NCI-H2196 treated with DMSO at 0.1 percent for 48 hours (cell line): ENCODE measurements around the gene ZNF384.

Experiments used
- DNase-seq: peaks from one replicate; lab custom pipeline; 2025; ENCODE audit not compliant: unreplicated experiment; lab: John Stamatoyannopoulos, UW

ZNF384 gene

DNA sequence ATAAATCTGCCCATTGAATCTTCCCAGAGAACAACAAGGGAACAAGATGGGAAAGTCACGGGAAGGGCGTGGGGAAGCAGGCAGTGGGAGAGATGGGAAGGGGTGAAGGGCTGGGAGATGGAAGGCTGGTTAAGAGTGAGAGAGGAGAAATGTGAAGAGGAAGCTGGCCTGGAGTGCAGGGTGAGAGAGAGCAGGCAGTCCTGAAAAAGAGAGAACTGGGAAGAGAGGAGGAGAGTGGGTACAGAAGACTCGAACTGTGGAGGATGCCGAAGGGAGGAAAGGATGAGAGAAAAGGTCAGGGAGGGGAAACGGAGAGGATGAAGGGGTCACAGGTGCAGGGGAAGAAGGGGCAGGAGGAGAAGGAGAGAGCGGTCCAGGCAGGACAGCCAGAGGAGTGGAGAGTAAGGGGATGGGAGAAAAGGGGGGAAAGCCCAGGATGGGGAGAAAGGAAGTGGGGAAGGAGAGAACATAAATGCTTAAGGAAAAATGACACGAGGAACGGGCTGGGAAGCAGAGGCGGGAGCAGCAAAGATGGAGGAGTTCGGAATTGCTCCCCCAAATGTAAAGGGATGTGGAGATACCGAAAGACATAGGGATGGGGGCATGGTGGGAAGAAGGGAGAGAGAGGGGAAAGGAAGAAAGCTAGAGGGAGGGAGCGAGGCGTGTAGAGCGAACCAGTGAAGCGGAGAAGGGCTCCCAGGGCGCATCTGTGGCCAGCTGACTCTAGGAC, 10.2 kb upstream of the ZNF384 start:
- no peak for DNase-seq

GRCh38 chr12:6698352-6699046, 9.3 kb upstream of the ZNF384 start:
- no peak for DNase-seq

DNA sequence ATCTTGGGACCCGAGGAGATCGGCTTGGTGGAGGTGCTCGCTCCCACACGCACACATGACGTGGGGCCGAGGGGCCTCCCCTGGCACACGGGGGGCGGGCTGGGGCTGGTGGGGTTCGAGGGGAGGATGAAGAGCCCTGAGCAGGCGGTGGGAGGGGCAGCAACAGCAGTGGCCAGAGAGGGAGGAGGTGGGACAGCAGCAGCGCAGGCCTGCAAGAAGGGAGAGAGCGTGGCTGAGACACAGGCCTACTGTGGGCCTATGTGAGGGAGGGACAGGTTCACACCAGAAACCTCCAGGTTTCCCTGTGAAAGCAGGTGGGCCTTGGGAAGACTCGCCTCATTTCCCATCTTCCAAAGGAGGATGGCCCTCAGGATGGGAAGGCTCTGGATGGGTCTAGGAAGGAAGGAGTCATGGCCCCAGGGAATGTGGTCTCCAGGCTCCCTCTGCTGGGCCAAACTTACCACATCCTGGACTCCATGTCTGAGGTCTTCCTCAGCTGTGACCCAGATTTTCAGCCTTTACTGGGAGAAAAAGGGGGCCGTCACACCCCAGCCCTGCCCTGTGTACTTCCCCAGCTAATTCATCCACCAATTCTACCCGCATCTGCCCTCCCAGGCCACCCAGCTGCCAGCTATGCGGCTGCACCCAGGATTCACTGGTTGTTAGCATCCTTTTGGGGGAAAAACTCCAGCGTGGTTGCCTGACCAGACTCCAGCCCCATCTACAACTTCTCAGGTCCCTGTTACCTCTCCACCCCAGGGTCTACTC, 8.6 kb upstream of the ZNF384 start:
- DNase-seq: no peak

GRCh38 chr12:6696690-6697583, 7.8 kb upstream of the ZNF384 start:
- DNase-seq: no peak

DNA sequence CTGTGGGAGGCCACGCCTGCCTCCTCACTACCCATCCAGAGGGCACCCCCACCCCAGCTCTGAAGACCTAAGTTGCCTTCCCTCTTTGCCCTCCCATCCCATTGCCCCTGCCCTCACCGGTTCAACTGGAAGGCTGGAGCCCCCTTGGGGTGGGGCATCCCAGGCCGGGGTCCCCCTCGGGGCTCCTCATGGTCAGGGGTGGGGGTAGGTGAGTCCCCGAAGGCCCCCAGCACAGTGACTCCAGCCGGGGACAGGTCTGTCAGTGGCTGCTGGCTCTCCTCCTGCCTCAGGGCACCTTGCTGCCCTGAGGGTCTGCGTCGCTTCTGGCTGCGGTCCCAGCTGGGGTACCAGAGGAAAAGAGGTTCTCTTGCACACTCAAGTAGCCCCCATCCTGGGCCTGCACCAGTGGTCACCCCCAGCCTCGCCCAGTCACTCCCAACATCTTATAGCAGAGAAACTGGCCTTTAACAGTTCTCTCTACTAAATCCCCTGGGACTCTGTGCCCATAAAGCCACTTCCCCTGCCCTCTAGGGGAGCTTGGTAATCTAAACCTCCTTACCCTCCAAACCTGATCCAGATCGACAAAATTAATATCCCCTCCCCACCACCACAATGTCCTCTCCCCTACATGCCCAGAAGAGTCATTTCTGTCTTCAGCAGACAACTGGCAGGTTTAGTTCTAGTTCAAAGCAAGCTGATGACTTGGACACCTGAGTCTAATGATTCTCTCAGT, 6.3 kb upstream of the ZNF384 start:
- no peak for DNase-seq

GRCh38 chr12:6694701-6695100, 5.5 kb upstream of the ZNF384 start:
- DNase-seq: no peak

- DNase-seq: no peak
These were observed 4.7 kb upstream of the ZNF384 start for GRCh38 chr12:6693832-6694355.

- no peak for DNase-seq
These were observed 3.7 kb upstream of the ZNF384 start for GRCh38 chr12:6692888-6693287.

DNA sequence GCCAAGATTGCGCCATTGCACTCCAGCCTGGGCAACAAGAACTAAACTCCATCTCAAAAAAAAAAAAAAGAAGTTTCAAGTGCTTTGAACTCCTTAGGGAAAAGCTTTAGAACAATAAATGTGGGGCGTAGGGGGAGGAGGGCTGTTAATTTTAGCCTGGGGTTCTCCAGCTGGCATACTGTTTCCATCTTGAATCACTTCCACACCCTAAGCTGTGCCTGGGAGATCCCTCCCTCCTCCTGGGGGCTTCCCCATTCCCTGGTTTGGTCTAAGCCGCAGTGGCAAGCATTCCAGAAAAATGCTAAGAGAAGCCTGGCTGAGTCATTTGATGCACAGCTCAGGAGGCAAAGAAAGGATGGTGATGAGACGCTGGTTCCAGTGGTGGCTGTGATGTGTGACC, 2.3 kb upstream of the ZNF384 start:
- DNase-seq: no peak

- DNase-seq: no peak
These were observed 604 bp downstream of the ZNF384 start for GRCh38 chr12:6688543-6688998.

GRCh38 chr12:6685814-6686213, 3.4 kb downstream of the ZNF384 start:
- DNase-seq: no peak

DNA sequence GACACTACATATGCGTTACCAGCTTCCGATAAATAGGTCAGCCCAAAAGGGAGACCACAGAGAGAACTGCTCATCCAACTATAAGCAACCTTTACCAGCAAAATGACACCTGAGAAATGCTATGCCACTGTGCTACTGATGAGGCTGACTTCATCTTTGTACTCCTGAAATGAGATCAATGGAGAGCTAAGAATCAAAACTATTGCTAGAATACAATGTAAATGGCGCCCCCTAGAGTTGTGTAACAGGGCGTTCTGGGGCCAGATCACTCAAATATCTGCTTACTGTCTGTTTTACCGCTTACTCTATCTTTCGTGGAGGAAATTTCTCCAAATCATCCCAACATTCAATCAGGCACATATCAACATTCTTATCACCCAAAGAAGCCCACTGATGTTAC, 4.6 kb downstream of the ZNF384 start:
- DNase-seq: no peak

DNA sequence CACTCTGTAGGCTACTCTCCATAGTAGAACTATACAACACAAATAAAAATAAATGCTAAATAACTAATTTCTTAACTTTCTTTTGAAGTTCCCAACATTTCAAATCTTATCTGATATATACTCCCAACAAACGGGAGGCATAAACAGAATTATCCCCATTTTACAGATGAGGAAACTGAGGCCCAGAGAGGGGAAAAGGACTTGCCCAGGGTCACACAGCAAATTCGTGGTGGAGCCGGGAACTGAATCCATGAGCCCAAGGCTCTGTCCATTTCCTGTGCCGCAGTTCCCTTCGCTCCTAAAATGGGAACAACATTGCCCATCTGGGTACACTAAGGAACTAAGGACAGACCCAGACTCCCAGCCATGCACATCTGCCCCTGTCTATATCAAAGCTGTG, 12.2 kb downstream of the ZNF384 start:
- no peak for DNase-seq

DNA sequence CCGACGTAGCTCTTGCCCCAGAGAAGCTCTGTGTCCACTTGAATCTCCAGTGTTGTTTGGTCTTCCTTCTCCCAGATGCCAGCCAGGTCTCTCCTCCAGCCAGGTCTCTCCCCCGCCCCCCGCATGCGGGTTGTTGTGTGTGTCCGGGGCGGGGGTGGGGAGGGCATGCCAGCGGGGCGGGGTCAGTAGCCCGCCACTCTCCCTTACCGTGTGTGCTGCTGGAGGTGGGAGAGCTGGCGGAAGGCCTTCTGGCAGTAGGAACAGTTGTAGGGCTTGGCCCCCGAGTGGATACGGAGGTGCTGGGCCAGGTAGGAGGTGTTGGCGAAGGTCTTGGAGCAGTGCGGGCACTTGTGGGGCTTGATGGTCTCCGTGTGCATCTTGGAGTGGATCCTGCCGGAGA, 17.0 kb downstream of the ZNF384 start:
- no peak for DNase-seq

DNA sequence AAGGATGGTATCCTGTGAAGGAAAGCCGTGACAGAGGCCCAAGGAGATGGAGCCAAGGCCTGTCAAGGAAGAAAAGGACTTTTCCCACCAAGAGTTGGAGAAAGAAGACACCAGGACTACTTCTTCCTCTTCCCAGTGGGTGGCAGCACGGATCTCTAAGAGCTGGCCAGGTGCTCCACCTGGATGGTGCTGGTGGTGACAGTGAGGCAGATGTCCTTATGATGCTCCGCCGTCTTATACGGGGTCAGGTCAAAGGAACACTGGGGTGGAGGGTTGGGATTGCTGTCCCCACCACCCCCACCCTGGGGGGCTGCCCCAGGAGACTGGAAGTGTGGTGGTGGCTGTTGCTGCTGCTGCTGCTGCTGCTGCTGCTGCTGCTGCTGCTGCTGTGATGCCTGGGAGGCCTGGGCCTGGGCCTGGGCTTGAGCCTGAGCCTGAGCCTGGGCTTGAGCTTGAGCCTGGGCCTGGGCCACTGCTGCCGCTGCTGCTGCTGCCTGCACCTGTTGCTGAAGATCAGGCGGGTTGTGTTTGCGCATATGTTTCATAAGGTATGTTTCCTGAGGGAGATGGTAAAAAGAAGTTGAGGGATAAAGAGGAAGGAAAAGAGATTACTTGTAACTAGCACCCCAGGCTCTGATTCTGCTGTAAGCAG, 21.5 kb downstream of the ZNF384 start:
- no peak for DNase-seq

DNA sequence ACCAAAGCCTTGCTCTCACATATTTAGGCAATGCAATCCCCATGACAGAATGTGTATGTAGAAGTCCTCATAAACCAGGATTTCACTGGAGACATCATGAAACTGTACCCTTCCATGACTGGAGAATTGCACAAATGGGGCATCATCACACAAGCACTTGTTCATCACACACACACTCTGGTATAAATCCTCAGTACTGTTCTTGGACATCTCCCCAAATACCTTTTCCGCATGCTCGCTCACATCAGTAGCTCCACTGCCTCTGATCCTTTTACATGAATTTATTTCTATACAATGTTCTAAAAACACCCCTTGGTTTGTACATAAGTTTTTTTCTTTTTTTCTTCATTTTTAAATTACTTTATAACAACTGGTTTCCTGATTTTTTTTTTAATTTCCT, 23.0 kb downstream of the ZNF384 start:
- DNase-seq: no peak

- no peak for DNase-seq
These were observed 24.3 kb downstream of the ZNF384 start for GRCh38 chr12:6664902-6665301.

DNA sequence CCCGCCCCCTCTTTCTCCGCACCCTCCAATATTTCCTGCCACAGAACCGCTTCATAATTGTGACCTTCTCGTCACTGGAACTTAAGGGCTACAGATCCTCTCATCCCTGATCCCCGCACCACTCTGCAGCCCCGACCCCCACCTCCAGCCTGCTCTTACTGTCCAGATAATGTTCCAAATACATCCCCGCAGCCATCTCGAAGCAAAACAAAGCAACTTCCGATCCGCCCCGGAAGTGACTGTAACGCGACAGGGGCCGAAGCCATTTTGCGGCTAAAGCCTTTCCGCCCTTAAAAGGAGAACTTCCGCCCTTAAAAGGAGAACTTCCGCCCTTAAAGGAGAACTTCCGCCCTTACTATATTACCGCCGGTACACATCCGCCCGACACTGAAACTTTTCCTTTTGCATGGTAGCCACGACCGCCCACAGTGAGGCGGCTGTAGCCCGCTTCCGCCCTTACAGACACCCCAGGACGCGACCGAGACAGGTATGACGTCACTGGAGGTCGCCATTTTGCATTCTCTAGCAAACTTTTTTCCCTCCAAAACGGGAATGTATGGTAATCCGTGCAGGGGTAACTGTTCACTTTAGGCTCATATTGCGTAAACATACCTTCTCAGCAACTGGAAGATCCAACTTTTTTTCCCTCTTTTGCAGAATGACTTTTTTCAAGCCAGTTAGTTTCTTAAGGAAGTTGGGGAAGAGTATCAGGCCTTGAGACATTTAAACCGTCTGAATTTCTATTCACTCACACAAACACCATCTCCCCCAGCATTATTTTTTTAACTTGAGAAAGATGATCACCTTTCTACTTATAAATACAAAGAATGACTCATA, 26.1 kb downstream of the ZNF384 start, which contains the start of gene ING4:
Gene ING4 (minus strand): TSS at position 214 of the 837 bp plus-strand sequence. CDS start 18 bp downstream, at position 196.
- peak; percentile 81 for DNase-seq

GRCh38 chr12:6662602-6662905, 26.6 kb downstream of the ZNF384 start:
- DNase-seq: no peak
